ENCODE measurements around the gene FAM89B. TPM values are rescaled to one million over a fixed set of nuclear protein-coding genes. Genes with fewer than 3 reads are reported as not detected.
"Not testable (repeated sequence)": the region's sequence is repeated elsewhere in the genome, so short reads cannot be mapped to it uniquely, and the experiment has no call there.

The FAM89B gene
- total RNA-seq (2014; rRNA removed; shearing (Covaris generic)), result 122 and 127 TPM in 2 replicates

DNA sequence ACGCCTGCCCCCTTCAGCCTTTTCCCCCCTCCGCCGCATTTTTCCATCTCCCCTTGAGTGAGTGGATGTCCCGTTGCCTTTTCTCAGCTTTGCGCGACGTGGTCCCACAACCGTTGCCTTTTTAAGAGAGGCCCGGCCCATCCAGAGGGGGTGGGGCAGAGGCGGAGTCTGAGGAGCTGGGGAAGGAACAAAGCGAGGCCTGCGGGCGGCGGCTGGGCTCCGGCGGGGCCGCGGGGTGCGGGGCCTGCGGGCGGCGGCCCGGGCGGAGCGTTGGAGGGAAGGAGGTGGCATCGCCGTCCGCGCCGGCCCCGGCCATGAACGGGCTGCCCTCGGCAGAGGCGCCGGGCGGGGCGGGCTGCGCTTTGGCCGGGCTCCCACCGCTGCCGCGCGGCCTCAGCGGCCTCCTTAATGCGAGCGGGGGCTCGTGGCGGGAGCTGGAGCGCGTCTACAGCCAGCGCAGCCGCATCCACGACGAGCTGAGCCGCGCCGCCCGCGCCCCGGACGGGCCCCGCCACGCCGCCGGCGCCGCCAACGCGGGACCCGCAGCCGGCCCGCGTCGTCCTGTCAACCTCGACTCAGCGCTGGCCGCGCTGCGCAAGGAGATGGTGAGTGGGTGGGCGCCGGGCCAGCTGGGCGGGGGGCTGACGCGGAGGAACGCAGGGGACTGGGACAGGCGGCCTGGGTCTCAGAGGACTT lies at the start of gene FAM89B:
Gene FAM89B, plus strand, starts transcription at position 183 of the 696 bp plus-strand sequence. Its CDS starts 132 bp downstream, at position 315.
- peak; percentile 90 for DNase-seq (ENCODE audit: low spot score)

DNA sequence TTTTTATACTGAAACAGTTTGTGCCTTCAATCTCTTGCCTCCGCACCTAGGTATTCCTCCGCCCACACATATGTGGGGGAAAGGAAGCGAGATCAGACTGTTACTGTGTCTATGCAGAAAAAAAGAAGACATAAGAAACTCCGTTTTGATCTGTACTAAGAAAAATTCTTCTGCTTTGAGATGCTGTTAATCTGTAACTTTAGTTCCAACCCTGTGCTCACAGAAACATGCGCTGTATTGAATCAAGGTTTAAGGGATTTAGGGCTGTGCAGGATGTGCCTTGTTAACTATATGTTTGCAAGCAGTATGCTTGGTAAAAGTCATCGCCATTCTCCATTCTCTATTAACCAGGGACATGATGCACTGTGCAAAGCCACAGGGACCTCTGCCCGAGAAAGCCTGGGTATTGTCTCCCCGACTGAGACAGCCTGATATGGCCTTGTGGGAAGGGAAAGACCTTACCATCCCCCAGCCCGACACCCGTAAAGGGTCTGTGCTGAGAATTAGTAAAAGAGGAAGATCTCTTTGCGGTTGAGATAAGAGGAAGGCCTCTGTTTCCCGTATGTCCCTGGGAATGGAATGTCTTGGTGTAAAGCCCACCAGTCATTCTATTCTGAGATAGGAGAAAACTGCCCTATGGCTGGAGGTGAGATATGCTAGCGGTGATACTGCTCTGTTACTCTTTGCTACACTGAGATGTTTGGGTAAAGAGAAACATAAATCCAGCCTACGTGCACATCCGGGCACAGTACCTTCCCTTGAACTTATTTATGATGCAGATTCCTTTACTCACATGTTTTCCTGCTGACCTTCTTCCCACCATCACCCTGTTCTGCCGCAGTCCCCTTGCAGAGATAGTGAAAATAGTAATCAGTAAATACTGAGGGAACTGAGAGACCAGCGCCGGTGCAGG lies 49.4 kb upstream of the FAM89B start:
- DNase-seq (ENCODE audit: low spot score), result not testable (repeated sequence)

GRCh38 chr11:65523631-65523968 lies 48.7 kb upstream of the FAM89B start:
- not testable (repeated sequence) for DNase-seq (ENCODE audit: low spot score)

DNA sequence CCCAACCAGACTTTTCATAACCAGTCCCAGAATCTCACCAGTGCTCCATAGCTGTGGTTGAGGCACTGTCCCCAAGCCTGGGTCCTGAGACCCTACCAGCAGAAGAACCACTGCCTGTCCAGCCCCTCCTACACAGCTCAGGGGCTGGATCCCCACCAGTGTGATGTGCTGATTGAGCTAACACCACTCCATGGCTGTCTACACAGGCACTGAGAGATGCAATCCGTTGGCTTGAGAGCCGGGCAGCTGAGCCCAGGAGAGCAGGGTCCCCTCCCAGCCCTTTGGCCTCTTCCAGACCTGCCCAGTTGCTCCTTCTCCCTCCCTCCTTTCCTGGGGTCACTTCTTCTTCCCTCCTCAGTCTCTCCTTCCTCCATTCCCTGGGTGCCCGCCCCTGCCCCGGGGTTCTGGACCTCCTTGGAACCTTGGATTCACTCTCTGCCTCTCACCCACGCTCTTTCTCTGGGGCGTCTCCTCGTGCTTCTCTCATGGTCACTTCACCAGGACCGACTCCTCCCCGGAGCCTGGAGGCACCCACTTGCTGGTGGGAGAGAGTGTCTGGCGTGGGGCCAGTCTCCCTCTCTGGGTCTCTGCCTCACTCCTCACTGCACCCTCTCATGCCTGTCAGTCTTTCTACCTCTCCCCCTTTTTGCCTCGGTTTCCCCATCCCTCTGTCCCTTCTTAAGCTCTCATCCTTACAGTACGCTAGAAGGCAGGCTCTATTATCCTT lies 48.2 kb upstream of the FAM89B start:
- DNase-seq (ENCODE audit: low spot score), result peak; percentile 64

DNA sequence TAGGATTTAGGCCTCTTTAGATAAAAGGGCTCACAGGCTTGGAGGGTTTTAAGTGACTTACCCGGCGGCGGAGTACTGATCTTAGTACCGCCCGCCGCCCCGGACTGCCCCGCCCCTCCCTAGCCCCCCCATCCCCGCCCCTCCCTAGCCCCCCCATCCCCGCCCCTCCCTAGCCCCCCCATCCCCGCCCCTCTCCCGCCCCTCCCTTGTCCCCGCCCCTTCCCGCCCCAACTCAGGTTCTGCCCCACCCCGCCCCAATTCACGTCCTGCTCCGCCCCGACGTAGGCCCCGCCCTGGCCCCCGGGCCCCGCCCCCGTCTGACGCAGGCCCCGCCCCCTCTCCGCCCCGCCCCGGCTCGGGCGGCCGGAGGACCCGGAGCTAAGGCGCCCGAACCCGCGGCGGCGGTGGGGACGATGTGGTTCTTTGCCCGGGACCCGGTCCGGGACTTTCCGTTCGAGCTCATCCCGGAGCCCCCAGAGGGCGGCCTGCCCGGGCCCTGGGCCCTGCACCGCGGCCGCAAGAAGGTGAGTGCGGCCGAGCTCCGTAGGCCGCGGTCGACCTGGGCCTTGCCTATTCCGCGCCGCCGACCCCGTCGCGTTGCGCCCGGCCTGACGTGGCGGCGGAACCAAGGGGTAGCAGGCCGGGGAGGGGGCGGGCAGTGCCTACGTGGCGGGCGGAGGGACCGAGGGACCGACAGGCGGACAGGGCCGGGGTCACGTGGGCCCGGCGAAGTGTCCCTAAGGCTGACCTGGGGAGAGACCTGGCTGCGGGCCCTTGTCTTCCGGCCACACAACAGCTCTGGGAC lies 47.4 kb upstream of the FAM89B start, which contains the start of gene SCYL1:
Gene SCYL1, plus strand, starts transcription at position 343 of the 805 bp plus-strand sequence. Its CDS starts 71 bp downstream, at position 414.
- peak; percentile 73 for DNase-seq (ENCODE audit: low spot score)

GRCh38 chr11:65525546-65526480 lies 46.5 kb upstream of the FAM89B start:
- no peak for DNase-seq (ENCODE audit: low spot score)

DNA sequence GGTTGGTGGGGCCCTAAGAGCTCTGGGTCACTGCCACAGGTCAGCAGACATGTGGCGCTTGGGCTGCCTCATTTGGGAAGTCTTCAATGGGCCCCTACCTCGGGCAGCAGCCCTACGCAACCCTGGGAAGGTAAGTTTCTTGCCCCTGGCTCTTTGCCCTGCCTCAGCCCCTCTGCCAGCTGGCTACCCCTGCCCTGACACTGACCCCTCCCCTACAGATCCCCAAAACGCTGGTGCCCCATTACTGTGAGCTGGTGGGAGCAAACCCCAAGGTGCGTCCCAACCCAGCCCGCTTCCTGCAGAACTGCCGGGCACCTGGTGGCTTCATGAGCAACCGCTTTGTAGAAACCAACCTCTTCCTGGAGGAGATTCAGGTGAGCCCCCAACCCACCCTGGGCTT lies 45.6 kb upstream of the FAM89B start:
- no peak for DNase-seq (ENCODE audit: low spot score)

- no peak for DNase-seq (ENCODE audit: low spot score)
Observed at GRCh38 chr11:65528819-65529350, 43.5 kb upstream of the FAM89B start.

GRCh38 chr11:65529475-65530156 lies 42.7 kb upstream of the FAM89B start:
- DNase-seq (ENCODE audit: low spot score), result no peak

GRCh38 chr11:65530157-65530496 lies 42.2 kb upstream of the FAM89B start:
- no peak for DNase-seq (ENCODE audit: low spot score)

GRCh38 chr11:65532388-65533064 lies 39.8 kb upstream of the FAM89B start:
- DNase-seq (ENCODE audit: low spot score), result no peak

GRCh38 chr11:65535102-65535501 lies 37.2 kb upstream of the FAM89B start:
- DNase-seq (ENCODE audit: low spot score), result no peak

DNA sequence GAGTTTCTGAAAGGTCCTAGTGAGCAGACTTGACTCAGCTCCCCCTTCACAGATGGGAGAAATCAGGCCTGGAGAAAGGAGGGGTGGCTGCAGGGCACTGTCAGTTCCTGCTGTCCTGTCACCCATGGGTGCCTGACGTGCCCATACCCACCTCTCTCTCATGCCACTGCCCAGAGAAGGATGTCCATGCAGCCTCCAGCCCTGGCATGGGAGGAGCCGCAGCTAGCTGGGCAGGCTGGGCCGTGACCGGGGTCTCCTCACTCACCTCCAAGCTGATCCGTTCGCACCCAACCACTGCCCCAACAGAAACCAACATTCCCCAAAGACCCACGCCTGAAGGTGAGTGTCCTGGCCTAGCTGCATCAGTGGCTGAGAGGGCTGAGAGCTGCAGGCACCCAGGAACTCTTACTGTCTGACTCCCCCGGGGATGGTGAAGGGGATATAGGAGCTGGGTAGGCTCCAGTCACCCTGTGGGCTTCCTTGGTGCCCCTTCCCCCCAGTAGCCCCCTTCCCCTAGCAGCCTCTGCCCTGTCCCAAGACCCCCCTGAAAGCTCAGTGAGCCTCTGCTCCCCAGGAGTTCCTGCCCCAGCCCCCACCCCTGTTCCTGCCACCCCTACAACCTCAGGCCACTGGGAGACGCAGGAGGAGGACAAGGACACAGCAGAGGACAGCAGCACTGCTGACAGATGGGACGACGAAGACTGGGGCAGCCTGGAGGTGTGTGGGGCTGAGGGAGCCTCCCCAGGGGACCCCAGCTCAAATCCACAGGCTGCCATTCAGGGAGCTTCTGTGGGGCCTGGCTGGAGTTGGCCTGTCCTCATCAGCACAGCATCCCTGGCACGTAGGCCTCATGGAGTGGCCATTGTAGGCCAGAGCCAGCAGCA lies 35.7 kb upstream of the FAM89B start:
- no peak for DNase-seq (ENCODE audit: low spot score)

- DNase-seq (ENCODE audit: low spot score), result no peak
Observed at GRCh38 chr11:65537296-65537597, 35.1 kb upstream of the FAM89B start.

DNA sequence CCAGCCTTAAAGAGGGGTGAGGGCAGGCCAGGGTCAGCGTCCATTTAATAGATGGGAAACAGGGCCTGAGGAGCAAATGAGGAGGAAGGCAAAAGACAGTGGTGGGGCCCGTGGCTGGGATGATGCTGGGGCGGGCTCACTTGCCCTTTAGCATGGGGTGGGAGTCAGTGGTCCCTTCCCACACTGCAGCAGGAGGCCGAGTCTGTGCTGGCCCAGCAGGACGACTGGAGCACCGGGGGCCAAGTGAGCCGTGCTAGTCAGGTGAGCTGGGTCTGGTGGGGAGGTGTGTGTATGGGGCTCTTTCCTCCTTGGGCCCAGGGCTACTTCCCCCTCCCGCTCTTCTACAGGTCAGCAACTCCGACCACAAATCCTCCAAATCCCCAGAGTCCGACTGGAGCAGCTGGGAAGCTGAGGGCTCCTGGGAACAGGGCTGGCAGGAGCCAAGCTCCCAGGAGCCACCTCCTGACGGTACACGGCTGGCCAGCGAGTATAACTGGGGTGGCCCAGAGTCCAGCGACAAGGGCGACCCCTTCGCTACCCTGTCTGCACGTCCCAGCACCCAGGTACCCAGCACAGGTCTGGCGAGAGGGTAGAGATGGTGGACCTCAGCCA lies 34.6 kb upstream of the FAM89B start:
- no peak for DNase-seq (ENCODE audit: low spot score)

GRCh38 chr11:65538232-65538914 lies 34.0 kb upstream of the FAM89B start:
- DNase-seq (ENCODE audit: low spot score), result no peak

Data from HT-29 (cell line).